ENCODE data around the gene LRFN2.

DNA sequence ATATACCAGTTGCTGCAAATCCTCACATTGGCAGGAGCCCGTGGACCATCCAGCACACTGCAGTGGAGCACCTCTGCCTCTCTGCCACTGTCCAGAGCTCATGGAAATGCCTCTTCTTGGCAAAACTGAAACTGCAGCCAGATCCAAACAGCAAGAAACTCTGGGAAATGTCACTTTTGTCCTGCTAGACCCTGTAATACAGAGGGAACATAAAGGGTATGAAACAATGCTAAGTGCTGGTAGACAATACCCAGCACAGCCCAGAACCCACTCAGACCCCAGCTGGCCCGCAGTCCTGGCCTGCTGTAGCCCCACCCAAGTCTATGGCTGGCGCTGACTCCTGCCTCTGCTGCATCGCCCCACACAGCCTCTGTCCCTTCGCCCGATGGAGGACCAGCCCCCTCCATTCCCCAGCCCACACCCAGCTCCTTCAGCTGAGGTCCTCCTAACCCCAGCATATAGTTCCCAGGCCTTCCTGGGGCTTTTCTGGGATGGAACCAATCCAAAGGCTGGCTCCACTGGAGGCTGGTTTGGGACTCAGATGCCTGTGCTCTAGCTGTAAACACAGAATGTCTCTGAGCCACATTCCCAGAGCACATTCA lies 242.5 kb downstream of the LRFN2 start:
- TF ChIP-seq SP1 (IDR thresholded peaks at IDR 0.05) = no peak
- TF ChIP-seq ARNT (IDR thresholded peaks at IDR 0.05) = no peak
- TF ChIP-seq FOXM1 (IDR thresholded peaks at IDR 0.05; ENCODE audit: borderline replicate concordance) = no peak
- TF ChIP-seq, protein P1, sequence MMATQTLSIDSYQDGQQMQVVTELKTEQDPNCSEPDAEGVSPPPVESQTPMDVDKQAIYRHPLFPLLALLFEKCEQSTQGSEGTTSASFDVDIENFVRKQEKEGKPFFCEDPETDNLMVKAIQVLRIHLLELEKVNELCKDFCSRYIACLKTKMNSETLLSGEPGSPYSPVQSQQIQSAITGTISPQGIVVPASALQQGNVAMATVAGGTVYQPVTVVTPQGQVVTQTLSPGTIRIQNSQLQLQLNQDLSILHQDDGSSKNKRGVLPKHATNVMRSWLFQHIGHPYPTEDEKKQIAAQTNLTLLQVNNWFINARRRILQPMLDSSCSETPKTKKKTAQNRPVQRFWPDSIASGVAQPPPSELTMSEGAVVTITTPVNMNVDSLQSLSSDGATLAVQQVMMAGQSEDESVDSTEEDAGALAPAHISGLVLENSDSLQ (IDR thresholded peaks at IDR 0.05) = no peak
- no peak for TF ChIP-seq FOXA1 (IDR thresholded peaks at IDR 0.05)
- no peak for TF ChIP-seq BHLHE40 (IDR thresholded peaks at IDR 0.05; ENCODE audit: borderline replicate concordance)
- TF ChIP-seq HDGF (IDR thresholded peaks at IDR 0.05; ENCODE audit: borderline replicate concordance) = no peak
- no peak for TF ChIP-seq NFRKB (IDR thresholded peaks at IDR 0.05)
